HT-29 (cell line): ENCODE results near the gene CADM2. TPM values are rescaled to one million over a fixed set of nuclear protein-coding genes. Genes with fewer than 3 reads are reported as not detected.

Source experiments
- DNase-seq: peaks from one replicate; pipeline ENCODE4 v3.0.0-alpha.2; 2015; ENCODE audit warnings: low spot score
- total RNA-seq: library from RNA; depleted of rRNA; stranded (reverse); fragments of >200 nt; shearing (Covaris generic); gene quantifications from 2 replicates; pipeline ENCODE4 v1.2.3, GENCODE V29; 2014

The CADM2 gene
- total RNA-seq, 1 experiment from 2014 or later = not detected

DNA sequence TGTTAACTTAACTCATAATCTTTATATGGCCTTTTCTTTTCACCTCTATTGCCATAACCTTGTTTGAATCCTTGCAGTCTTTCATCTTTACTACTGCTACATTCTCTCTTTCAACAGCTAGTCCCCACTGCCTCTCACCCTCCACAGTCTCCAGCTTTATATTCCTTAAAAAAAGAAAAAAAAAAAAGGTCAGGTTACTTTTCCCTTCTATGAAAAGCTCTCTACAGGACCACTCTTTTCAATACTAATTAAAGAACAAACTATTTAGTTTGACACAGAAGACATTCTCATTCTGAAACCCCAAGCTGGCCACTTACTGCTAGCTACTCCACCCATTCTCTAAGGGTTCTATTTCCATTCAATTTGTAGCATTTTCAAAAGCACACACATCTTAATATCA, 25.6 kb downstream of the CADM2 start:
- DNase-seq = no peak

DNA sequence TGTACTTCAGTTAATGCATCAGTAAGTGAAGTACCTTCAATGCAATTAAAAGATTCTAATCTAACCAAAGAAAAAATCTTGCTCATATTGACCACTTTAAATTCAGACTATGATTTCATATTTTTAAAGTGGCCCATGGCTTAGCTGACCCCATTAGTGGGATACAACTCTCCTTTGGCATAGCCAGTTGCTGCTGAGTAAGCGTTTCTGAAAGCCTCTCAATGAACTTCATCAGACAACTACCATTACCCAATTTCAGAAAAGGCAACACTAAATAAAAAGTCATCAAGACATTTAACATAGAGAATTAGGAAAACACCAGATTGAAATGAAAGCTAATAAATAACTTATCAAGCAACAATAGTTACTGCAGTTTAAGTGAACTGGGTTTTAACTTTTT, 27.0 kb downstream of the CADM2 start:
- DNase-seq = no peak

DNA sequence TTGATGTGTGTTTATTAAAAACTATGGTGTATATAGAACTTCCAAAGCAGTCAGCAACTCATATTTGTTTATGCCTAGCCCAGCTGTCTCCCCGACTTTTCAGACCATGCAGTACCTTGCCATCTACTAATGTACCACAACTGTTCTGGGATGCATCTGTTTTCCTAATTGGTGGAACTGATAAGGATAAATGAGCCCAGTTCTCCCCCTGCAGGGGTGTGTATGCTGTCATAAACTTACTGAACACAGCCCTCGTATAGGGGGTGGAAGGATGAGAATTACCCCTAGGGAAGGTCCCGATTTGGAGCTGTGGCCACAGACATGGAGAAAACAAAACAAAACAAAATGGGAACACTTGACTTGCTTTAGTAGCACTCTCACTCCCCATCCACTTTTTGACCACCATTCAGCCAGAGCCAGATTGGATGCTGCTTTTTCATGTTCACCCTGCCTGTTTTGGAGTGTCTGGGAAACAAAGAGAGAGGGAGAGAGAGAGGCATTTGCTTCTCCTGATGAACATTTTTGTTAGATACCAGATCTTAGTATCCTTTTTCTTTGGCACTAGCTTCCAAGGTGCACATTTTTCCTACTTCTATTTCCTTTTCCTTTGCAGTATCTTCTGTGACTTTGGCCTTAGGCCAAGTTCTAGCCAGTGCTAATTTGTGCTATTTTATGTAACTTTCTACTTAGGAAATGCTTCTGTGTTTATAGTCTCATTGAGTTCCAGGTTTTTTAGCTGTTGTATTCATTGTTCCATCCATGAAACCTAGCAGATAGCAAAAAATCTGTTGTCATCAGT, 29.1 kb downstream of the CADM2 start:
- DNase-seq = no peak

DNA sequence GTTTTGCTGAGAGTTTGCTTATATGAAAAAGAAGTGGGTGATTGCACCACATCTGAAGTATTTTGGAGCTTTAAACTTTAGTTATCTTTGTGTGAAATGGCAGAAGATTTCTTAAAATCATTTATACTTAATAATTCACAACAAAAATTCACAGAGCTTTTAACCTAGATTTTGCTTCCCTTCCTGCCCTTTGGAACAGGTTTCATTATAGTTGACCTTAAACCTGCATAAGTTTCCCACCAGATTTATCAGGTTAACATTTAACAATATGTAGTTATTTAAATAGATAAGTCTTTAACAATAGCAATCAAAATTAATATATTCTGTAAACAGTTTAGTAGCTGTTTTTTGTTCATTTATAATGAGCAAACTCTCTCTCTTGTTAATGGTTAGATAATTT, 30.3 kb downstream of the CADM2 start:
- no peak for DNase-seq

DNA sequence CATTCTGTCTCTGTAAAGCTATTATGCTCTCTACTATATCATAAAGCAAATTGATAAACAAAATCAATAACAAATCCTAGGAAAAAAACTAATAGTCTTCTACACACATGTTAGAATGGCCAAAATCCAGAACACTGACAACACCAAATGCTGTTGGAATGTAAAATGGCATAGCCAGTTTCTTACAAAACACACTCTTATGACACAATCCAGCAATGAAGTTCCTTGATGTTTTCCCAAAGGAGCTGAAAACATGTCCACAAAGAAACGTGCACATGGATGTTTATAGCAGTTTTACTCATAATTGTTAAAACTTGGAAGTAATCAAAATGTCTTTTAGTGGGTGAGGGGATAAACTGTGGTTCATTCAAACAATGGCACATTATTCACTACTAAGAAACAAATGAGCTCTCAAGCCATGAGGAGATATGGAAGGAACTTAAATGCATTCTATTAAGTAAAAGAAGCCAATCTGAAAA, 32.7 kb downstream of the CADM2 start:
- DNase-seq = no peak

DNA sequence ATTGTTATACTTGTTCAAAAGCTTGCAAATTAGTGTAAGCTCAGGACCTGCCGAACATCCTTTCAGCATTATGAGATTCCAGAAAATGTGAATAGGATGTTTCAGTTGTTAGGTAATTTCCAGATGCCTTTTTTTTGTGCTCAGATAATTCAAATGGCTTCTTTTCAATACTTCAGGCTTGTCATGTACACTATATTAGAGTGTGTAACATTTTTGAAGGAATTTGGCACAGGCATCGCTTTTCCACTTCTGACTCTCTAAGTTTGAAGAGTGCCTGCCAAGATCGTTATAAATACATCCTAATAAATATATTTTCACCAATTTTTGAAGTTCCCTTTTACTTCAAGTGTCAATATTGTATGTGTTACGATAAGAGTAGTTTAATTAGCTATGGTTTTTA, 35.2 kb downstream of the CADM2 start:
- no peak for DNase-seq

DNA sequence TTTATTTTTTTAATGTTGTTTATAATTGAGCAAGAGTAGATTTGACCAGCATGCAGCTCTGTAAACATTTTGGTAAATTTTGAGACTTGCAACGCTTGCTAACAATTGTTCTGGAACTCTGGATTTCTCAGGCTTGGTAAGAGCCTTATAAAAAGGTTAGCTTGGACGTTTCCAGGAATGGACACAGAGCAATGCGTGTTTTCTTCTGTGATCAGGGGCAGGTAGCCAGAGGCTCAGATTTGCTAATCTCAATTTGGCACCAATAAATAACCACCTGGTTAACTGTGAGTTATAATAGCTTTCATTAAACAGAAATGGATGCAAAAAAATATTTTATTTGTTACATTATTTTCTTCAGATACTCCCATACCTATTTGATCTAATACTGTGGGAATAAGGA, 39.8 kb downstream of the CADM2 start:
- no peak for DNase-seq

DNA sequence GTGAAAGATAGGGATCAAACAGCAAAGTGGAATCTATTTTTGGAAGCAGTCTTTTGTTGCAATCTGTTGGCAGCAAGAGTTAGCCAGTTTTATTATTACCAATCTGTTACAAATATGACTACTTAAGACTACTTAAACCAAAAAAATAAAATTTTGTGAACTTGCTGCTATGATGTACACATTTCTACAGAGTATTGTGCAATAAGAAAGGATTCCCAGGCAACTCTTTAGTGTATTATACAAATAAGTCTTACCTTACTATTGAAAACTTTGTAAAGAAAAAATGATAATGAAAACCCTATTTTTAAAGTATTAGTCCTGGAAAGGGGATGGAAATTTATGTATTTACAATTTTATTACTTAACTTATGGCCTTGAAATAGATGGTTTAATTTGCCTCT, 44.7 kb downstream of the CADM2 start:
- no peak for DNase-seq

DNA sequence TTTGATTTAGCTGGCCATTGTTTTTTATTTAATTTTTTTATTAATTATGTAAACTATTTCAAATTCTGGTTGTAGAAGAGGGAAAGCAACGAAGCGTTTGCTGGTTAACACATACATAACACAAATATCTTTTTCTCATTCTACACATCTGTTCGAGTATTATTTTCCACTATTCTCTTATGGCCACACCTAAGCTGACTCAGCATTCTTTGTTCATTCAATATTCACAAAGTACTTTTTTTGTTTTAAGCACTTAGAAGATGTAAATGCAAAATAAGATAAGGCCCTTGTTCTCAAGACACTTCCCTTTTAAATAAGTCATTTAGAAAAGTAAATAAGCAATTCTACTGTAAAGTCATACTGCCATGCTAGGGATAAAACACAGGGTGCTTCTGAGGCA, 45.4 kb downstream of the CADM2 start:
- no peak for DNase-seq

DNA sequence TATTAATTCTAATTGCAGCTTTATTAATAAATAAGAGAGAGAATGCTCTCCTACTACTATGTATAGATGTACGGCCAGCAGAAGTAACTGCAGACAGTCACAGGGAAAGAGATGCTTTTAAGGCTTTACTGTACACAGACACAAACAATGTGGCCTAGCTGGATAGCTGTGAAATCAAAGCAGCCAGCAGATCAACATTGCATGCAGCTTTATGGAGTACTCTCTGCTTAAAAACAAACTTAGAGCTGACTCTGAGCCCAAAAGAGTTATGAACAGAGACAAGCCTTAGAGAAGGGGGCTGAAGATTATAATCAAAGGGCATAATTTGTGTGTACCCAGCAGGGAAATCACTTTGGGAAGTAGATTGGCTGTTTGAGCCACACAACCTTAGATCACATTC, 47.2 kb downstream of the CADM2 start:
- no peak for DNase-seq

DNA sequence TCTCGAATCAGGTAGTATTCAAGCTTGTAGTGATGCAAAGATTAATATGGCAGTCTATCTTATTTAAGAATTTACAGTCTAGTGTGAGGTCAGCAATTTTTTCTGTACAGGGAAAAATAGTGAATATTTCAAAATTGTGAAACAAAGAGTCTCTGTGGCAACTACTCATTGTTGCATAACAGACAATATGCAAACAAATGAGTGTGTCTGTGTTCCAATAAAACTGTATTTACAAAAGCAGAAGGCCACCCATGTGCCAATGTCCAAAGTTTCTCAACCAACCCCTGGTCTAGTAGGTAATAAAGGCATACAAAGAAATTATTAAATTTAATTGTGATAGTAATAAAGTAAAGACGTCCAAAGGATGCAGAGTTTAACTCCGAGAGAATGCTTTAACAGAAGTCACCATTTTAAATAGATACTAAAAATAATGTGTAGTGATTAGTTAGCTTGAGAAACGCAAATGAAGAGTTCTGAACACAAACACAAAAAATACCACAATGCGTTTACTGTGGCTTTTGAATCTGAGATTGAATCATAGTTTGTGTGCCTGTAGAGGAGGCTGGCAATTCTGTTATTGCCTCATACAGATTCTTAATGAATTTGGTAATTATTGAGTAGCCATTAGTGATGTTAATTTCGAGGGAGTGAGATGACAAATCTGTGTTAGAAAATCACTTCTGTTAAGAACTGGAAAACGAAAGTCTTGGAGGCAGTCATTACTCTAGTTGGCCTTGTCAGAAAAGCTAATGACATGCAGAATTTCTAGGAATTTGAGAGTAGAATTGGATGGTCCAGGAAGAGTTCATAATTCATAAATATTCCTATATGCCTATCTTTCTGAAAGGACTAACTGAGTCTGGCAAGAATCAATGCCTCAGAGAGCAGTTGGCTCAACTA, 48.7 kb downstream of the CADM2 start:
- no peak for DNase-seq

DNA sequence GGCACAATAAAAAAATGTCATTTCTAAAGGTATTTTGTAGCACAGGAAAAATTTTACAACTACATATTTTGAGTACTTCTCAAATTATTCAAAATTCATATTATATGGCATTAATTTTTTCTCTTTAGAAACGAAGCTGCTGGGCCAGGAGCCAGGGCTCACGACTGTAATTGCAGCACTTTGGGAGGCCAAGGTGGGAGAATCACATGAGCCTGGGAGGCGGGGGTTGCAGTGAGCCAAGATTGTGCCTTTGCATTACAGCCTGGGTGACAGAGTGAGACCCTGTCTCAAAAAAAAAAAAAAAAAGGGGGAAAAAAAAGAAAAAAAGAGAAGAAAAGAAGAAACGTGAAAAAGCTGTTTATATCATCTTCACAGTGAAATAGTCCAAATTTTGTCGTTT, 62.0 kb downstream of the CADM2 start:
- DNase-seq = no peak

DNA sequence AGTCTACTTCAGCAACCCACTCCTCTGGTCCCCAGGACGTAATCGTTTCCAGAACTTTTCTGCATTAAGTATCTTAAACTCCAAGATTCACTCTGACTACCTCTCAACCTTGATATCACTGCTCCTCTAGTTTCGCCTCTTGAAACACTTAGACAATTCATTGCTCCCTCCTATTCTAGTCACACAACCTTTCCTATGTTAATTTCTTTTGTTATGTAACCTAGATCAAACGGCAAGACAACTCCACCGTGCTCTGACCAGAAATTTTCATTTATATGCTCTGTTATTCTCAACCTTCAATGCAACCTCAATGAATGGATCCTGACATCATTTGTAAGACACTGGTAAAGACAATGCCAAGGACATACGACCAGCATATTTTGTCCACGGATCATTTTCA, 71.3 kb downstream of the CADM2 start:
- no peak for DNase-seq

DNA sequence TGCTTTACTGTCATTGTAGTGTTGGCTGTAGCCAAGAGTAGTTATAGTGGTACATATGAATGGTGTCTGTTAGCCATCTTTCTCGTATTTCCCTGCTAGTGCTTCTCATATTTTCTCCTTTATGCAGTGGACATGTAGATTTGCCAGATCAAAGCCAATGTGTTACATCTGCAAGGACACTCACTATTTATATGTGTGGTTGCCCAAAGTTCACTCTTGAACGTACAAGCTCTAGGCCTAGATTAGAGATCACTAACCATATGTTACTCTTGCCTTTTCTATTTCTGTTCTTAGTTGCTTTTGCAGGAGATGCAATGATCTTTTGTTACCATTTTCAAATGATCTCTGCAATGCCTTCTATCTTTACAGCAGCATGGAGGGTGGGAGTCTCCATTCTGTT, 78.4 kb downstream of the CADM2 start:
- DNase-seq = no peak

DNA sequence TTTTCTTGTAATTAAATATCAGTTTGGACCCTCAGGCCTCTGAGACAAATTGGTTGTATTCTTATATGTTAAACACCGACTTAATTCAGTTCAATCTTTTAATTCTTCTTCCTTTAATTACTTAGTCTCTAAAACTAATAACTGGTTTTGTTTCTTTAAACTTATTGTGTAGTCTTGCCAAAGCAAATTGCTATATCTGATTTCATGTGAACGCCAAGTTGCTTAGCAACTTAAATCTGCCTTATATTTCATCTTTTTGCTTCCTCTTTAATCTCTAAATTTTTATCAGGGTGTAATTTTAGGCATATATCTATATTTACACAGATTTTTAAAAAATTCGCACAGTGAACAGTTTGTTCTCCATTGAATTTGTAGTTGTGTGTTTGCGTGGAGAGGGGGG, 82.2 kb downstream of the CADM2 start:
- no peak for DNase-seq

DNA sequence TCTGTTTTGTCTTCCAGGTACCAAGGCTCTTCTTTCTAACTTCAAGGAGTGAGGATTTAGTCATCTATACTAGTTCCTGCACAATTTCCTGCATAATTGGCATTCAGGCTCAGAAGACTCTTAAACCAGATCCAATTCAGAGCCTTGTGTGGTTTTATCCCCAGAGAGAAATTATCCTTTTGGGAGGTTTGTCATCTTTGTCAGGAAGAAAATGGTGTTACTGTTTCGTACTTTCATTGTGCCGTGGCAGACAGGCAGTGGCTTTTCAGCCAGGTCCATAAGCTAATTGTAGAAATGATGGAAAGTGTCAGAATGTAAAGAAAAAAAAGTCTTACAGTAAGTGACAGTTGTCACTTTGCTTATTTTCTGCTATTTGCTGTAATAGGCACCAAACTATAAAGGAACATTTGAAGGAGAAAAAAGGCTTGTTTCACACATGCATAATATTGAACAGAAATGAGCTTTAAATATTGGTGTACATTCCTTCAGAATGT, 82.8 kb downstream of the CADM2 start:
- DNase-seq = no peak

DNA sequence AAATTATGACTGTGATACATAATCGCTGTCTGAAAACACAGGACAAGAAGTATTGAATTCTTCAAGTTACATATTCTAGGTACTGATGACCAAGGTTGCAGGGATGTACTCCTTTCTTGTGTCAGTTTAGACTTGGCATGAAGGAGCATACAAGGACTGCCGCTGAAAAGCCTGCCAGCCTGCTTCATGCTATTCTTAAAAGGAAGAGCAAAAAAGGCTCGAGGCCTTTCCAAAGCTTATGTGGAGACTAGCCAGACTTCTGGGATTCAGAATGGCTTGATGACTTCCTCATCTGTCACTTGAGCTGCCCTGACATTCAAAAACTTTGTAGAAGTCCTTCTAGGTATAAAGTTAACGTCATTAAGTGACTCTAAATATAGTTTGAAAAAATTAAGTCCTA, 92.0 kb downstream of the CADM2 start:
- DNase-seq = no peak

DNA sequence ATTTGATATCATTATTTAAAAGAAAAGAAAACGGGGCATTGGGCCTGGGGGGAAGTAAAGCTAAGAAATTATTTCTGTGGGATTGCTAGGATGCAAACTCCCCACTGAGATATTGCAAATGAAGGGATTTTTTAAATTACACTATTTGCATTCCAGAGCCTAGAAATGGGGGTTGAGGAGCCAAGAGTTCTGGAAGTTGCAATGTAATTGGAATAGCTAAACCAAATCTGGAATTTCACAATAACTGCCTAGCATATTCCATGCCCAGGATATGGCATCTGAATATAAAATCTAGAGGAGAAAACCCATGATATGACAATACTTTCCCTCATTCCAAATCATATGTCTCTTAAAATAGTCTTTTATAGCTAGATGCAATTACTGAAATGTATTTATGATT, 93.0 kb downstream of the CADM2 start:
- DNase-seq = no peak

DNA sequence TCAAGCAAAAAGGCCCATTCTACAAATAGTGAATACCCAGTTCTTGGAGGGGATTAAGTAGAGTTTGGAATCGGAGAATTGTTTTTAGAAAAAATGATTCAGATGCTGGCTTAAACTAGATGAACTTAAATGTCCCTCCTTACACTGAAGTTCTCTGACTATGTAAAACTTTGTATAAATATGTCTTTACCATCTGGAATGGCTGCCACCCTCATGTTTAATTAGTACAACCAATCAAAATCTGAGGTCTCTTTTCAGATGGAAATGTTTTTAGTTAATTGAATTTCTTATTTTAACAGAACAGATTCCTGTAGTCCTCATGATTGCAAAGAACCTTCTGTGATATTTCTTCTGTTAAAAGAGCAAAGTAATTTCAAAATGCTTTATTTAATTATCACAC, 94.8 kb downstream of the CADM2 start:
- no peak for DNase-seq

DNA sequence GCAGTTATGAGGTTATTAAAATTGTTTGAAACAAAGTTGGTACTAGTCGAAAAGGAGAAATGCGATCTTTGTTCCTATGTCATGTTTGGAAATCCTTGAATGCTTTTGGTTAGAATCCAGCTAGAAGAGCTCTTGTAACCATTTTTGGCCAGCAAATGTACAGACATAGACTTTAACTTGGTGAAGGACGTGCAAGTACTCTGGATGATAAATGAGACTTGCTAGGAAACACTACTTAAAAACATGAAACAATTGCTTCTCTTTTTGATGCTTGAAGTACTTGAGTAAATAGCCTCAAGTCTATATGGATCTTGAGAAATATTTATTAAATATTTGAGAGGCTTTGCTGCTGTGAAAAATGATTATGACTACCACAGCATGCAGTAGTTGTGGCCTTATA, 95.8 kb downstream of the CADM2 start:
- DNase-seq = no peak

DNA sequence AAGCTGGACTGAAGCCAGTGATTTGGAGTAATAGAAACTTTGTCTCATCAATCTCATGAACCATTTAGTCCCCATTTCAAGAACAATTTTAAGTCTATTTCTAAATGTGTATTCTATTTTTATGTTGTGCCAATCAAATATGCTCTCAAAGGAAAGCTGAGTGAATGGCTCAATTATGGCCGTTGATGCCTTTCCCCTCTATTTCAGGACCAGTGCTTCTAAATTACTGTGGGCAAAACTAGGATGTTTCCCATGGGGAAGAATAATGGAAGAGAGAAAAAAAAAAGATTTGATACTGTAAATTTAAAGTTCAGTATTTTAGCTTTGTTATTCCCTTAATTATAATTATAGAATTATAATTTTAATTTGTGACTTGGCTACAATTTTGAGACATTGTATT, 110.1 kb downstream of the CADM2 start:
- DNase-seq = no peak

DNA sequence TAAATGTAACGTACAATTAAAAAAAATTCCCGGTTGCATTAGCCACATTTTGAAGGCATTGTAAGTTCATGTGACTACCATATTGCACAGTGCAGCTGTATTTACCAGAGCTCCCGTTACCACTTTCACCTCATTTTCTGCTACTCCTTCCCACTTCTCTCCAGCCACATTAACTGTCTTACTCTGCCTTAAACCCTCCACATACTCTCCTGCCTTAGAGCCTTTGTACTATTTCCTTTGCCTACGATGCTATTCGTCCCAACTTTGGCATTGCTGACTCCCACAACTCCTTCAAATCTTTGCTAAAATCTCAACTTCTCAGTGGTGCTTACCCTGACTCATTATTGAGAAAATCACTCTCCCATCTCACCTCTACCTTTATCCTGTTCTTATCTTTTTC, 115.2 kb downstream of the CADM2 start:
- no peak for DNase-seq

DNA sequence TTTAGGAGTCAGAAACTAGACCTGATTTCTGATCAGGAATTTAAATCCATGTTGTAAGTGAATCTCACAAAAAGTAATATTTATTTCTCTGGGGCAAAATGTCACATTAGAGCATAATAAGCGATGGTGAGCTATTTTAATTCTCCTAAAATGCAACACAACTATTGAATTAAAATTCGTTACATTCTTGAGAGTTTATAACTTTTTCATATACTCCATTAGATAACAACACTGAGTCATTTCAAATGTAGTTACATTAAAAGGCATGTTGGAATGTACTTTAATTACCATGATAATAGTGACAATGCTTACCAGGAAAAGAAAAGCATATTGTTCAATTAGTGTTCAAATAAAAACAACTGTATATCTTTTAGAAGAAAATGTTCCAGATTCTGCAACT, 116.9 kb downstream of the CADM2 start:
- no peak for DNase-seq
